Stimulated activated CD4-positive, alpha-beta T cell treated with anti-CD3 and anti-CD28 coated beads, Interleukin-1b, Interleukin-23, amount 100 ng/mL, for 4 hours (primary cell): Measurements from ENCODE around the gene TREML2.
A peak's percentile ranks its signal among the peaks of the same experiment; 100 is the strongest.
"Not testable (repeated sequence)": the region's sequence is repeated elsewhere in the genome, so short reads cannot be mapped to it uniquely, and the experiment has no call there.

ENCODE experiments used
- DNase-seq, 2 donors: peaks; one replicate each; pipeline ENCODE4 v3.0.0-alpha.2; 2020; ENCODE audit warnings: low read depth in 2 of 2

Gene TREML2, protein sequence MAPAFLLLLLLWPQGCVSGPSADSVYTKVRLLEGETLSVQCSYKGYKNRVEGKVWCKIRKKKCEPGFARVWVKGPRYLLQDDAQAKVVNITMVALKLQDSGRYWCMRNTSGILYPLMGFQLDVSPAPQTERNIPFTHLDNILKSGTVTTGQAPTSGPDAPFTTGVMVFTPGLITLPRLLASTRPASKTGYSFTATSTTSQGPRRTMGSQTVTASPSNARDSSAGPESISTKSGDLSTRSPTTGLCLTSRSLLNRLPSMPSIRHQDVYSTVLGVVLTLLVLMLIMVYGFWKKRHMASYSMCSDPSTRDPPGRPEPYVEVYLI

DNA sequence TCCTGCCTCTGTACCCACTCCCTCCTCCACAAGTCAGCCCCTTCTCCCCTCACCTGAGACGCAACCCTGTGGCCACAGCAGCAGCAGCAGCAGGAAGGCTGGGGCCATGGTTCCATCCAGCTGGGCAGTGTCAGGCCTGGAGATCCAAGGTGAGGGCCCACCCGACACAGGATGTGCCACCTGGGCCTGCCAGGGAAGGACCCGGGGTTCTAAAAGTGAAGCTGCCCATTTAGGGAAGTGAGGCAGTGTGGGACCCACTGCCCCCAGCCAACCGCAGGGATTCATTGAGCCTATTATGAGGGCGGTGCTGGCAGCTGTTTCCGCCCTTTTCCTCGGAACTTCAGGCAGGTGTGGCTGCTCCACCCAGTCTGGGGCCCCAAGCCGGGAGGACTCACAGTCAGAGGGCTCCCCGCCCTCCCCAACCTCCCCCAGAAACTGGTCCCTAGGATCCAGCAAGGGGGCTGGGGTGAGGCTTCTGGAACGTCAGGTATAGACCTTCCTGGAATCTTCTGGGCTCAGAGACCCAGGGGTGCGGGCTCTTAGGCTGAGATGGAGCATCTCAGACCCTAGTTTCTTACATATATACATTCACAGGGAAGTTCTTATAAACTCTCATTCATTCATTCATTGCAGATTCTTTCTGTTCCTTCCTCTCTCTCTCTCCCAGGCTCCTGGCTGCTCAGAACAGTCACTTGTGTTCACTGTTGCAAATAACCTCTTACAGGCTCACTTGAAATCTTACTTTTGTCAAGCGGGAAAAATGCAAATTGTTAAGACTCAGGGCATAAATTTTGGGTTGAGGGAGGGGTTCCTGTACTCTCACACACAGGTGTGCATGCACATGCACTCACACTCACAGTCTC is at the start of gene TREML2:
TSS of gene TREML2 (minus strand) at position 249 of the 863 bp plus-strand sequence. CDS start at position 108, 141 bp downstream.
- peak in 1 of 2 donors; percentile 12 for DNase-seq

DNA sequence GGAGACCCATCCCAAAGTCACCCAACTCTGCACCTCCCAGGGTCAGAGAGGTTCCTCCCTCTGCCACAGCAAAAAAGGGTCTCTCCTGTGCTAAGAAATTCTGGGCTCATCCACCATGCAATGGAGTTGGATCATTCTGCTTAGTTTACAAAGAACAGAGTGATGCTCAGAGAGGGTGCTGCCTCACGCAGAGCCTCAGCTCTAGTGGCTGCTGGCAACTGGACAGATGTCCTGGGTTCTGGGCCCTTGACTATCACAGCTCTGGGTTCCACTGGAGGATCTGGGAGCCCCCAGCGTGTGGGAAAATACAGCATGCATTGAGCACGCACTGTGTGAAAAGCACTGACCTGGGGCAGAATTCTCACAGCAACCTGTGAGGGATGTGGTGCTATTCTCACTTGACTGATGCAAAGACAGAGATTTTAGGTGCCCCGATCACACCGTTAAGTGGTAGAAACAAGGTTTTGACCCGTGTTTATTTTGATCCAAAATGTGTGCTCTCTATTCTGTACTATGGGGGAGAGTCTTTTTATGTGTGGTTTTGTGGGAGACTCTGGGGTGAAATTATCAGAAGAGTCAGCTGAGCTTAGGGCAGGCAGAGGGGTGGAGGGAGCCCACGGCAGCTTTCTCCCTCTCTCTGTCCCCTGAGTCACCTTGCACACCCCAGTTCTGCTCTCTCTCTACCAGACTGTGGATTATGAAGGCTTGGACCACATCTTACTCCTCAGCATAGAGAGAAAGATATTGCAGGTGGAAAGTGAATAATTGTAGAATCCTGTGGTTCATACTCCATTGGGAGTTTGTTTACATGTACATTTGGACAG is 47.1 kb upstream of the TREML2 start:
- no peak for DNase-seq

DNA sequence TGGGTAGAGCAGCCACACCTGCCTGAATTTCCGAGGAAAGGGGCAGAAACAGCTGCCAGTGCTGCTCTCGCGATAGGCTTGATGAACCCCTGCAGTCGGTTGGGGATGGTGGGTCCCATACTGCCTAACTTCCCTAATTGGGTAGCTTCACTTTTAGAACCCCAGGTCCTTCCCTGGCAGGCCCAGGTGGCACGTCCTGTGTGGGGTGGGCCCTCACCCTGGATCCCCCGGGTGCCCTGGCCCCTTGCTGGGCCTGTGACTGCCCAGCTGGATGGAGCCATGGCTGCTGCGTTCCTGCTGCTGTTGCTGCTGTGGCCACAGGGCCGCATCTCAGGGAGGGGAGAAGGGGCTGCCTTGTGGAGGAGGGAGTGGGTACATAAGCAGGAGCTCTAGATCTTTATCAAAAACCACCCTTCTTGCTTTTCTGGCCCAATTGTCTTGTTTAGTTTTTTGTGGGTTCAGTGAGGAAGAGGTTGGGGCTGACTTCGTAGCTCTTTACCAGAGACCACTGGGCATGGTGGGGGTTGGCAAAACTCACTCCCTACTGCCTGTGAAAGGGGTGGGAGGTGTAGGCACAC is 46.4 kb upstream of the TREML2 start:
- DNase-seq, result no peak

DNA sequence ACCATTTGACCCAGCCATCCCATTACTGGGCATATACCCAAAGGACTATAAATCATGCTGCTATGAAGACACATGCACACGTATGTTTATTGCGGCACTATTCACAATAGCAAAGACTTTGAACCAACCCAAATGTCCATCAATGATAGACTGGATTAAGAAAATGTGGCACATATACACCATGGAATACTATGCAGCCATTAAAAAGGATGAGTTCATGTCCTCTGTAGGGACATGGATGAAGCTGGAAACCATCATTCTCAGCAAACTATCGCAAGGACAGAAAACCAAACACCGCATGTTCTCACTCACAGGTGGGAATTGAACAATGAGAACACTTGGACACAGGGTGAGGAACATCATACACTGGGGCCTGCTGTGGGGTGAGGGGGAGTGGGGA is 45.6 kb upstream of the TREML2 start:
- DNase-seq, result not testable (repeated sequence)

DNA sequence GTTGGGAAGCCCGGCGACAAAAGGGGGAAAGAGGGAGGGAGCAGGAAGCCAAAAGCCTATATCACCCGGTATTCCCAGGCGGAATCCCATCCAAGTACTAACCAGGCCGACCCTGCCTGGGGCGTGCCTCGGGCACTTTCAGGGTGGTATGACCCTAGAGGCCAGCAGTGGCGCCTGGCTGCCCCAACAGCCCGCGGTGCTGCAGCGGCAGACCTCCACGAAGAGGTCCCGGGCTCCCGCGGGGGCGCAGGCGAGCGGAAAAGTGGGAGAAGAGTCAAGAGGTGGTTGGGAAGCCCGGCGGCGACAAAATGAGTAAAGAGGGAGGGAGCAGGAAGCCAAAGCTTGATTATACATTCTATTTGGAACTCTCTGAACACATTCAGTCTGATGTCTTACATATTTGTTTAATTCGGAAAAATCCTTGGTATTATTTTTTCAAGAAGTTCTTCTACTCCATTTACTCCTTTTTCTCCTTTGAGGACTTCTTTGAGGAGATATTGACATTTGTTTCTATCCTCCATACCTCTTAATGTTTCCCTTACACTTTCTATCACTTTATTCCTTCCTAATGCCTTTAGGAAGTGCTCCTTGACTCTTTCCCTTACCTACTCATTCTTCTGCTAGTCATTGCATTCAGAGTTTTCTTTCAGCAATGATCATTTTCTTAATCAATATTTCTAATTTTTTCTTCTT is 38.7 kb upstream of the TREML2 start:
- DNase-seq, result no peak

DNA sequence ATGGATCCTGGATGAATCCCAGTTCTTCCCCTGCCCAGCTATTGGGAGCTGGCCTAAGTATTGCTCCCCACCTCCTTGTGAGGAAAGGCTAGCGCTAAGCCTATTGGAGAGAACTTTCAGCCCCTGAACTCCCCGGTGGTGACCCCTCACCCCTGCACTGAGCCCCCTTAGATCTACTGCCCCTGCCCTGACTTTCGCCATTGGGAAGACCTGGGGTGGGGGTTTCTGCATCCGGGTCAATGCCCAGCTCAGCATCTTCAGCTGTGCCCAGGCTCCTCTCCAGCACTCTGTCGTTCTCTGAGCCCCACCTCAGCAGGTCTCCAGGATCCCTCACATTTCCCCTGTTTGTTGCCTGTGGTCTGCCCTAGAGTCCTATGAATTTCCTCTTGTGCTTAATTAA is 36.2 kb upstream of the TREML2 start:
- no peak for DNase-seq

DNA sequence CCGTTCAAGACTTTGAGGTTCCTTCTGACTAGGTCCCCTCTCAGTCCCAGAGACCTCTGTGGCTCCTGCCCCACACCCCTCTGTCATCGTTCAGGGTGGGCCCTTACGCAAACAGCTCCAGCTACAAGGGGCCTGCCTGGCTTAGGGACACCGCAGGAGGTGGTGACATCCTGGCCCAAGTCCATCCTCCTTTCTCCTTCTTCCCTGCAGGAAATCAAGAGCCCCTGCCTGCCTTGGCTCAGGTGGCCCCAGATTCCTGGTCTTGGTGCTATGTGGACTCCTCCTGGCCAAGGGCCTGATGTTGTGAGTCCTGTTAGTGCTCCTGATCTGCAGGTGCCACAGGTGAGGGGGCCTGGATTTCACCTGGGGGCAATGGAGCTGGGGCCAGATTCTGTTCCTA is 35.3 kb upstream of the TREML2 start:
- no peak for DNase-seq

DNA sequence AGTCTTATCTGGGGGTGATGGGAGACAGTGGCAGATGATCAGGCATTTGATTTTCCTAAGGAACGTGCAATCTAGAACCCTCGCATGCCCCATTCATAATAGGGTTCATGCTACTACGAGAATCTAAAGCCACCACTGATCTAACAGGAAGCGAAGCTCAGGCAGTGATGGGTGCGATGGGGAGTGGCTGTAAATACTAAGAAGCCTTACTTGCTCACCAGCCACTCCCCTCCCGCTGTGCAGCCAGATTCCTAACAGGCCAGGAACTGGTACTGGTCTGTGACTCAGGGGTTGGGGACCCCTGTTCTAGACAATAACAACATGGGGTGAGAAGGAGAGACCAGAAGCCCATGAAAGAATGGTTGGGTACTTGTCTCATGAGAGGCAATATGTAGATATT is 31.7 kb upstream of the TREML2 start:
- DNase-seq, result no peak

DNA sequence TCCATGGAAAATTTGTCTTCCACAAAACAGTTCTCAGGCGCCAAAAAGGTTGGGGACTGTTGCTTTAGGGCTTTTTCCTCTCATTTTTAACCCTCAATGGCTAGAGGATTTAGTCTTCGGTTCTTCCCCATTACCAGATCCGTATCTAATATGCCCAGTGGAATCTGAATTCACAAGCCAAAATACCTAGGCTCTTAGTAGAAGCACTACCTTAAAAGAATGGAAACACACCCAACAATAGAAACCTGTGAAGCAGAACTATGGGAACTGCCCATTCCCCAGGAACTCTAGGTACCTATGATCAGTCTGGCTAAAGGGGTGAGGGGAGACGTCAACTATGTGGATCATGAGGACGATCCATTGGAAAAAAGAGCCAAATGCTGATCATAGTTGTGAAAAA is 30.3 kb upstream of the TREML2 start:
- no peak for DNase-seq

DNA sequence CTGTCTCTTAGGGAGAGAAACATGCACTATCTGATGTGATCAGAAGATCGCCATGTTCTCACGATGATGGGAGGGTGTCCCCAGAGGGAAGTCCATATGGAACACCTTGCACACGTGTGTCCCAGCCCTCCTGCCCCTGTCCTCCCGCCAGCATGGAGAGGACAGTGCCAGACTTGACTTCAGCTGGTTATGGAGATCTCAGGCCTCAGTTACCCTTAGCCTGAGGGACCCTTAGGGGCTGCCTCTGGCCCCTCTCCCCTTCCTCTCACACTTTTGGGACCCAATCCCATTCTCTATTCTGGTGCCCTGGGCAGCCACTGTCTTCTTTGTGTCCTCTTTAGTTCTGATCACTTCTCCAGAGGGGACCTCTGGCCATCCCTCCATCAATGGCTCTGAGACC is 28.8 kb upstream of the TREML2 start:
- no peak for DNase-seq

DNA sequence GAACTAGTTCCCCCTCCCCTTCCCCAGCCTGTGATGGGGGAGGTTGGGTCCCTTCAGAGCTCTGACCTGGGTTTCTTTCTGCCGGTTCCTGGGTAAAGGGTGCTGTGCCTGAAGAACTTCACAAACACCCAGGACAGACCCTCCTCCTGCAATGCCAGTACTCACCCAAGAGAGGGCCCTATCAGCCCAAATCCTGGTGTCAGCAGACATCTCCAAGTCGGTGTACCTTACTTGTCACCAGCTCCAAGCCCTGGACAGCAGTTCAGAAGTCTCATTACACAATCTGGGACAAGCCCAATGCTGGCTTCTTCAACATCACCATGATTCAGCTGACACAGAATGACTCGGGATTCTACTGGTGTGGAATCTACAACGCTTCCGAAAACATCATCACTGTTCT is 27.7 kb upstream of the TREML2 start:
- no peak for DNase-seq

DNA sequence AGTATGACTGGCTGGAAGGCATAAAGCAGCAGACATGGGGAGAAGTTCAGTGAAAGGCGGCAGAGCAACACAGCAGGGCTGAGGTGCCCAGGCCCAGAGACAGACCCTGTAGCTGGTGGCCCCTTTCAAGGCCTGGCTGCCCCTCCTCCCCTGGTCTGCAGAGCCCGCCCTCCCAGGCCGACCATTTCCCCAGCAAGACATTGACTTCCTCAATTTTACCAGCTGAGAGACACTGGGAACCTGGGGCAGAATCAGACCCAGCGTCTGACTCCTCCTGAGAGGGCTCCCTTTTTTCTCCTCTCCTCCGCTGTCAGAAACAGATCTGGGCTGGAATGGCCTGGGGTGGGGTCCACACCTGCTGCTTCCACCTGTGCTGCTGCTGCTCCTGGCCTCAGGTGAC is 27.1 kb upstream of the TREML2 start, which contains the start of gene TREML4:
TSS of gene TREML4 (plus strand) at position 254 of the 400 bp plus-strand sequence. CDS start at position 333, 79 bp downstream.
- no peak for DNase-seq

DNA sequence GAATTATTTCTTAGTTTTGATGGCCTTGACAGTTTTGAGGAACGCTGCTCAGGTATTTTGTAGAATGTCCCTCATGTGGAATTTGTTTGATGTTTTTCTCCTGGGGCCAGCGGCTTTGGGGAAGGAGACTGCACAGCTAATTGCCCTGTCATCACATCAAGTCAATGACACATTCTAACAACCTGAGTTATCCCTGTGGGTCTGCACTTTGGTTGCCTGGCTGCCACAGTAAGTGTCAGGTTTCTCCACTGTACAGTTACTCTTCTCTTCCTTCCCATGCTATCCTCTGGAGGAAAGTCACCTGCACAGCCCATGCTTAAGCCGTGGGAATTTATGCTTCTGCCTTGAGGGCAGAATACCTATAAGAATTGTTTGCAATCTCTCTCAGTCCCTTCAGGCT is 25.8 kb upstream of the TREML2 start:
- DNase-seq, result no peak

DNA sequence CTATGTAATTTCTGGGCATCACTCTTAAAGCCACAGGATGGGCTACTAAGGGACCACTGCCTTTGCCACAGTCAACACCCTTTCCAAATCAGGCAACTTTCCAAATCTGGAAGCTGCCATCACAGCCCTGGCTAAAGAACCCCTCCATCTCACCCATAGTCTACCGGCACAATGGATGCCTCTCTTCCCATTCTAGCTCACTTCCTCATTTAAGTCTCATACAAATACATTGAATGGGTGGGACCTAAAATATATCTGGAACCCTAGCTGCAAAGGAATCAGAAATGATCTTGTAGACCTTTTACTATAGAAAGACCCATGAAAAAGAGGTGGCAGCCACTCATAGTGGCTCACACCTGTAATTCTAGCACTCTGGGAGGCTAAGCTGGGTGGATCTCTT is 23.9 kb upstream of the TREML2 start:
- DNase-seq, result no peak

DNA sequence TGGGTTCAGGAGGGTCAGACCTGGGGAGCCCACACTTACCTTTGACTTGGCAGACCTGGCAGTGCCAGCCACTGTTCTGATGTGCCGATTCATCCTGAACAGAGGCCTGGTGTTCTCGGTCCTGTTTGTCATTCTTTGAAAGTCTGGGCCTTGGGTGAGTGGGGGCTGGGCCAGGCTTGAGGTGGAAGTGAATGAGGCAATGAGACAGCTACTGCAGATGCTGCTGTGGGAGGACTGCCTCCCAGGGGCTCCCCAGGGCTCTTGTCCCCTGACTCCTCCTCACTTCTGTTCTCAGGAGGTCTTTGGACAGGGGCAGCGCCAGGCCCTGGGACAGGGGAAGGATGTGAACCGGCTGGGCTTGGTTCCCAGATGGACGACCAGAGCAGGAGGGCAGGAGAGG is 21.6 kb upstream of the TREML2 start:
- DNase-seq, result no peak

DNA sequence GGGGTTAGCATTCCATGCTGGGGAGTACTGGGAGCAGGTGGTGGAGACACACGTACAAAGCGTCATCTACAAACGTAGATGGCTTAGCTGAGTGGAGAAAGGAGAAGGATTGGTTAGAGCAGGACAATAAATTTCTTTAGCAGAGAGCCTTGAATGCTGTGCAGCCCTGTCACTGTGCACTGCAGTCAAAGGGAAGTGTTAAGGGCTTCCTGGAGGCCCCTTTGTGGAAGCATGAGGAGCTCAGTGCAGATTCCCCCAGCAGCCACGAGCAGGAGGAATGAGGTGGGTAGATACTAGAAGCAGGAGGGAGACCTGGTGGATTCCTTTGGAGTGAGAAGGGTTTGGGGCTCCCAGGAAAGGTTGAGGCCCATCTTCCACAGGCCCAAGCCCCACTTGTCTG is 21.1 kb upstream of the TREML2 start:
- no peak for DNase-seq

DNA sequence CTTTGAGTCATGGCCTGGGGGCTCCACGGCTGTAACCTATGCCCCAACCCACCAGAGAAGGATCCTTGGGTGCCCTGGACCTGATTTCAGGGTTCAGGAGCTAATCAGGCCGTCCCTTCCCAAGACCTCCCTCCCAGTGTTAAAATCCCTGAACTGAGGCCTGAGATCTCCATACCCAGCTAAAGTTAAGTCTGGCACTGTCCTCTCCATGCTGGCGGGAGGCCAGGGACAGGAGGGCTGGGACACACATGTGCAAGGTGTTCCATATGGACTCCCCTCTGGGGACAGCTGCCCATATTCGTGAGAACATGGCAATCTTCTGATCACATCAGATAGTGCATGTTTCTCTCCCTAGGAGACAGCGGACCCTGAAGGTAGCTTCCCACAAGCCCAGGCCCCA is 15.7 kb upstream of the TREML2 start:
- no peak for DNase-seq

DNA sequence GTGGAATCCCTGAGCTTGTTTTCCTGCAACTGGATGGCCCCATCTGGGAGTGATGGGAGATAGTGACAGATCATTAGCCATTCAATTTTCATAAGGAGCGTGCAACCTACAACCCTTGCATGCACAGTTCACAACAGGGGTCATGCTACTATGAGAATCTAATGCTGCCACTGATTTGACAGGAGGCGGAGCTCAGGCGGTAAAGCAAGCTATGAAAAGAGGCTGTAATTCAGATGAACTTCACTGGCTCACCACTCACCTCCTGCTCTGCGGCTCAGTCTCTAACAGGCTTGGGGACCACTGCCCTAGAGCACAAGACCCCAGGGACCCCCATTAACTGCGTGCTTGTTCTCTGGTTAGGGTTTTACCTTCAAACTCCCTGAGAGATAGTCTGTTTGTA is 14.8 kb upstream of the TREML2 start:
- DNase-seq, result no peak

DNA sequence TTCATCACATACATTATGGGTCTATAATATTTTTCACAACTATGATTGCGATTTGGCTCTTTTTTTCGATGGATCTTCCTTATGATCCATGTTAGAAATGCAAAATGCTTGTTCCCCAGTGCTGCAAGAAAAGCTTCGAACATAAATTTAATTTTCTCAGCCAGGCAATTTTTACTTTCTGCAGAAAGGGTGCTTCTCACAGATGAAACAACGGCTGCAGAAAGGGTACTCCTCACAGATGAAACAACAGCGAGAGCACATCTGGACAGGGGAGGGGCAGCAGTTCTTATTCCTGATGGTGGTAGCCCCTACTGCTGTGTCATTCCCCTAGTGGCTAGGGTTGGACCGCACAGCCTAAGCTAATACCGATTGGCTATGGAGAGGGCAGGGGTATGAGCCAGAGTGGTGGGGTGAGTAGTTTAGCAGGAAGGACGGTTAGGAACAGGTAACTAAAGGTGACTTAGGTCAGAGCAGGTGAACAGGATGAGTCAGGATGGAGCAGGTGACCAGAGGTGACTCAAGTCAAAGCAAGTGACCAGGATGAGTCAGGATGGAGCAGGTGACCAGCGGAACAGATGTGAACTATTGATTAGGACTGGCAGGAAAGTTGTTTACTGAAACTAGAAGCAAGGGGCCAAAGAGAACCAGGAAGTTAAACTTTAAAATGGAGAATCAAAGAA is 13.8 kb upstream of the TREML2 start:
- DNase-seq, result no peak

DNA sequence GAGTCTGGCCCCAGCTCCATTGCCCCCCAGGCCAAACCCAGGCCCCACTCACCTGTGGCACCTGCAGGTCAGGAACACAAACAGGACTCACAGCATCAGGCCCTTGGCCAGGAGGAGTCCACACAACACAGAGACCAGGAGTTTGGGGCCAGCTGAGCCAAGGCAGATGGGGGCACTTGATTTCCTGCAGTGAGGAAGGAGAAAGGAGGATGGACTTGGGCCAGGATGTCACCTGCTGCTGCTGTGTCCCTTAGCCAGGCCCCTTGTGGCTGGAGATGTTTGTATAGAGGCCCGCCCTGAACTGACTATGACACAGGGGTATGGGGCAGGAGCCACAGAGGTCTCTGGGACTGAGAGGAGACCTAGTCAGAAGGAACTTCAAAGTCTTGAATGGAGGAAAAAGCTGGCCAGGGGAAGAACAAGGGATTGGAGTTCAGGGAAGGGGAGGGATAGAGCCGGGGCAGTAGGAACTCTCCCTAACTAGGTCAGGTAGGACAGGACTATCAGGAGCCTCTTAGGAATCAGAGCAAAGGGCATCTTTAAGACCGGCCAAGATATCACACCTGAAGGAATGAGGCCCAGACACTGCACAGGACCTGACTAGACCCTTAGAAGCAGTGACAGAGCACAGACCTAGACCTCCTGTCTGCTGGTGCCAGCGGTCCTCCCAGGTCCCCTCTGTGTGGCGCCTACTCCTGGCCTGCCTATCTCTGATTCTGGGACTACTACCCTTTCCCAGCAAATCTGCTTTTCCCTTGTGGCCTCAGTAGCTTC is 8.8 kb upstream of the TREML2 start:
- DNase-seq, result no peak
